ENCODE measurements around the gene PTPRG. TPM values are rescaled to one million over a fixed set of nuclear protein-coding genes. Genes with fewer than 3 reads are reported as not detected.

PTPRG gene
- total and polyA plus RNA-seq, 2 experiments from 2014 or later, result 15.2 to 45.7 TPM

GRCh38 chr3:61645148-61645547 lies 83.8 kb downstream of the PTPRG start:
- no peaks in the 10 kb centered on the region for H3K27me3 ChIP-seq
- no peaks in the 10 kb centered on the region for H3K36me3 ChIP-seq
- H3K27ac ChIP-seq, result no peak overlapping the region
- TF ChIP-seq CTCF (IDR thresholded peaks at IDR 0.05; ENCODE audit: low read depth, low read length), result no peak
- DNase-seq (ENCODE audit: low read depth in 1 of 2, low spot score in 1 of 2), result no peak
- no peaks in the 10 kb centered on the region for H3K4me1 ChIP-seq (ENCODE audit: low read depth)
- H3K4me3 ChIP-seq, result no peak overlapping the region
- H3K9me3 ChIP-seq (ENCODE audit: low read depth), result no peaks in the 10 kb centered on the region

GRCh38 chr3:61646360-61646759 lies 85.0 kb downstream of the PTPRG start:
- H3K9me3 ChIP-seq (ENCODE audit: low read depth), result no peaks in the 10 kb centered on the region
- no peak overlapping the region for H3K4me3 ChIP-seq
- no peaks in the 10 kb centered on the region for H3K4me1 ChIP-seq (ENCODE audit: low read depth)
- DNase-seq (ENCODE audit: low read depth in 1 of 2, low spot score in 1 of 2), result no peak
- TF ChIP-seq CTCF (IDR thresholded peaks at IDR 0.05; ENCODE audit: low read depth, low read length), result no peak
- no peak overlapping the region for H3K27ac ChIP-seq
- H3K27me3 ChIP-seq, result no peaks in the 10 kb centered on the region
- H3K36me3 ChIP-seq, result no peaks in the 10 kb centered on the region

- Histone ChIP-seq H3K9me3 (ENCODE audit: low read depth) (no peaks in the 10 kb centered on the region), H3K4me3 (no peak overlapping the region), H3K36me3 (no peaks in the 10 kb centered on the region), H3K4me1 (ENCODE audit: low read depth) (no peaks in the 10 kb centered on the region), H3K27me3 (no peaks in the 10 kb centered on the region), H3K27ac (no peak overlapping the region)
- no peak for TF ChIP-seq CTCF (IDR thresholded peaks at IDR 0.05; ENCODE audit: low read depth, low read length)
- DNase-seq (ENCODE audit: low read depth in 1 of 2, low spot score in 1 of 2), result peak in 1 of 2 donors; percentile 52
Measured at GRCh38 chr3:61646851-61647525, 85.6 kb downstream of the PTPRG start.

GRCh38 chr3:61648481-61648880 lies 87.1 kb downstream of the PTPRG start:
- Histone ChIP-seq H3K27me3 (no peaks in the 10 kb centered on the region), H3K4me3 (no peak overlapping the region), H3K36me3 (no peaks in the 10 kb centered on the region), H3K4me1 (ENCODE audit: low read depth) (no peaks in the 10 kb centered on the region), H3K9me3 (ENCODE audit: low read depth) (no peaks in the 10 kb centered on the region), H3K27ac (no peak overlapping the region)
- TF ChIP-seq CTCF (IDR thresholded peaks at IDR 0.05; ENCODE audit: low read depth, low read length), result no peak
- no peak for DNase-seq (ENCODE audit: low read depth in 1 of 2, low spot score in 1 of 2)

GRCh38 chr3:61649381-61650170 lies 88.2 kb downstream of the PTPRG start:
- no peak for TF ChIP-seq CTCF (IDR thresholded peaks at IDR 0.05; ENCODE audit: low read depth, low read length)
- no peaks in the 10 kb centered on the region for H3K27me3 ChIP-seq
- no peak for DNase-seq (ENCODE audit: low read depth in 1 of 2, low spot score in 1 of 2)
- H3K4me3 ChIP-seq, result no peak overlapping the region
- no peaks in the 10 kb centered on the region for H3K4me1 ChIP-seq (ENCODE audit: low read depth)
- no peaks in the 10 kb centered on the region for H3K36me3 ChIP-seq
- no peaks in the 10 kb centered on the region for H3K9me3 ChIP-seq (ENCODE audit: low read depth)
- H3K27ac ChIP-seq, result no peak overlapping the region
